GM18526 (cell line): ENCODE results near the gene MEIS2.

Experiments used
- POLR2A ChIP-seq: IDR thresholded peaks from 3 replicates; pipeline ENCODE4 v1.6.1; 2011; ENCODE audit not compliant: insufficient read length; ENCODE audit errors: extremely low read depth

Gene MEIS2

DNA sequence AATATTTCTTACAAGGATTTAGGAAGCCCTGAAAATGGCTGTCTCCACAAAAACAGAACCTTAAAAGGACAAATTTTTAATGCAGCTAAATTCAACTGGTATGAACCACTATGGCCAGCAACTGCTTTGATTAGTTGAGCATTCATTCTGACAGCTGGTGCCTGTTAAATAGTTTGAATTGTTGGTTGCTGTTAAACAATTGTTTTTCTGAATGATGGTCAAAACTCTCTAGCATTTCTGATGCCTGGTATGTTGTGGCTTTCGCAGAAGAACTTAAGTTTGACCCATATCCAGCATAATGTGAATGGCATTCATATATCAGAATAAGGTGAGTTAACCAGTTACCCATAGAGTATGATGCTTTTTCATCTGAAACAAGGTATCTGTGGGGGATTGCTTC is 138.4 kb downstream of the MEIS2 start:
- TF ChIP-seq POLR2A, result no peak

DNA sequence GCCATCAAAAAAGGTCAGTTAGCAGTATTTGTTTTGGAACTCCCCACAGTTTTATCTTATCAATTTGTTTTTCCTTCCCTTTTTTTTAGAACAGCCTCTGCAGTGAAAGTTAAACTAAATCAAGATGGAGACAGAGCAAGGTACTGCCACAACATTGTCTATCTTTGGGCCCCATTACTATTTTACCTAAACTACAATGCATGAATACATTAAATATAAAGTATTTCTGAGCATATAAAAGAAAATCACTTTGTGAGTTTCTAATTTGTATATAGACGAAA is 139.5 kb downstream of the MEIS2 start:
- no peak for TF ChIP-seq POLR2A

DNA sequence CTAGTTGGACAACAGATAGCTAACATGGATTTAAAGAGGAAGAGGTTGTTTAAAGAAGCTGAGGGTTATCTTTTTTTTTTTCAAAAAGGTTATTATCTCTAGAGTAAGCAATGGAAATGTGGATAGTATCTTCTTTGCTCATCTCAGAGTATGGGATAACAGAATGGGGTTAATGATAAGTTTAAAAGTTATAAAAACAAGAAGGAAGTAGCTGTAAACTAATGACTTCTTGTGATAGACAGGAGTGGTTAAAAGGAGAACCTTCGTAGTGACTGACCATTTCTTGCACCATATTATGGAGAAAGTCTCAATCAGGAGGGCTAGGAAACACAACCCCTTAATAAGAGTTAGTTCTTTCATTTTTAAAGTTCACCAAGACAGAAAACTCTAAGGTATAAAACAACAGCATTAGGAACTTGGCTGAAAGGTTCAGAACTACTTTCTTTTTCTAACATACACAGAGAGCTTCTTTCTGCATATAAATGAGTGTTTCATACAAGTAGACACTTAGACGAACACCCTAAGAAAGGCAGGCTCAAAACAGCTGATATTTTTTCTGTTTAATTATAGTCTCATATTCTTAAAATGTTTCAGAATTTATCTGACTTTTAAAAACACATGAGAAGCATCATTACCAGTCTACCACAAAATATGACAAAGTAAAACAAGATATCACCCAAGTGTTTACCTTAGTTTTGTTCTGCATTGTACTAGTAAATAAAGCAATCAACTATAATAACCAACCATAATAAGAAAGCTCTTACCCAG is 140.0 kb downstream of the MEIS2 start:
- TF ChIP-seq POLR2A, result no peak

DNA sequence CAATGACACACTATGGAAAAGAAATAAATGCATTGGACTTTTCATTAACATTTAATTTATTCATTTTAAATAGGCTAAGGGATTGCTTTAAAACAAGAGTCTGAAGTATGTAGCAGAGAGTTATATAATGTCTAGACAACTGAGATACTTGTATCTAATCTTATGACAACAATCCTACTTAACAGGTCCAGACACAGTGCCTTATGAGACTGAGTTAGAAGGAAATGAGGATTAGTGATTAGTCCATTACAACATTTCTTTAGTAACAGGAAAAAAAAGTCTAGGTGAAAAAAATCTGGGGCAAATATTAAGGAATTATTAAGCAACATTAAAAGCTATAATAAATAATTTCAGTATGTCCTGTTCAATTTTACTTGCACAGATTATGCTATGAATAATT is 140.6 kb downstream of the MEIS2 start:
- no peak for TF ChIP-seq POLR2A

DNA sequence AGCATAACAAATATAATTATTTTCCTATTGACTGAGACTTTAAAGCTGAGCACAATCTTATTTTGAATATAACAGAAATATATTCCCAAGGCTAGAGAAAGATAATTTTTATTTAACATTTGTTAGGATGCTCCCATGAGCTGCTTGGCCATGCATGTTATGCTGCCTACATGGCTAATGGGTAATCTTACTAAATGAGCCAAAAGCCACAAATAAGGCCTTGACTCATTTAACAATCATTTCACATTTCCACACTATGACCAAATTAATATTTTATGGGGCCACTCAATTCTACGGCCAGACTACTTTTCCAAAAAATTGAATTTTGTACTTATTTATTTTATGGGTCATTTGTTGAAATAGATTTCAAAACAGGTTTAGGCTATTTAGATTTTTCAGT is 141.7 kb downstream of the MEIS2 start:
- no peak for TF ChIP-seq POLR2A

DNA sequence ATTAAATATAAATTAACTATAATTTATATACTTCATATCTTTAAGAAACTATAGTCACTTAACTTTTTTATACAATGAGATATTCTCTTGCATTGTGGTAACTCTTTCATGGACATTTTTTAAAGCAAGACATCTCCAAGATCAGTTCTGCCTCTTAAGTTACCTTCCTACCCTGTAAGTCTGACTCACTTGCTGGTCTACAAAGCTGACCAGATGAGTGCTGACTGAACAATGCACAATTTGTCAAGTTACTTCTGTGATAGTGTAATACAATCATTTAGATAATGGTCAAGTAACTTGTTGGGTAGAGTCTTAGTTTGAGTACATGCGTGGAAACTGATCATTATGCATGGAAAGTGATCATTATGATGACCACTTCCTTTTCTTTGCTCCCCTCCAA is 145.9 kb downstream of the MEIS2 start:
- no peak for TF ChIP-seq POLR2A

DNA sequence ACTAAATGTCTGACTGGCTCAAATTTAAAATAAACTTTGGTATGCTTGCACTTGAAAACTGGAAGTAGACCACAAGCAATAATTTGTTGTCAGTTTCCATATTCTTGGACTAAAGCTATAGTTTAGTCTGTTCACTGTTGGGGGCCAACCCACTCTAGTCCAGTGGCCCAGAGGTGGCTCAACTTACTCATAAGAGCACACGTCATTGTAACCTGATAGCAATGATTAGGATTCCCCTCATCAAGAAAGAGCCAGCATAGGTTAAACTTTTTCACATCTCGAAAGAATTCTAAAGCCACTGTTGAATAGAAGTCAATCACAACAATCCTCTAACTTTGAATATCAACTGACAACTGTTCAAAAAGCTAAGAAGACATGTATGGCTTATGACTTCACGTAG is 147.0 kb downstream of the MEIS2 start:
- no peak for TF ChIP-seq POLR2A

DNA sequence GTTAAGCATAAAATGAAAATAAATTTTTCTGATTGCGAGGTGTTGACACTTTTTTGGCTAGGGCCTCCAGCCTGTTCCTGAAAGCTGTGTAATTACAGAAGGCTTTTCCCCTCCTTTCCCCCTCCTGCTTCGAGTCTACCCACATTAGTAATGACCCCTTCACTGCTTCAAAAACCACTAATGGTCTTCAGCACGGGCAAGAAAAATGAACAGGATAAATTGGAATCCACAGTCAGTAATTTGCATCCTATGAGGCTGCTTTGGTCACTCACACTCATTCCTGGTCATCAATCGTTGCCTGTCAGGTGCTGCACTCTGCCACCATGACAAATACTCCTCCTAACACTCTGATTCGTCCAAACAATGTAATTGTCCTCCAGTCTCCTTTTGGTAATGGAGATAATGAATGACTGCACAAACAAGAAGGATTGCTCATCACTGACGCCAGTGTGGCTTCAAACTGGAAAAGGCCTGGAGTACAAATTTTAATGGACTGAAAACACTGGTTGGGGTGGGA is 148.6 kb downstream of the MEIS2 start:
- no peak for TF ChIP-seq POLR2A

DNA sequence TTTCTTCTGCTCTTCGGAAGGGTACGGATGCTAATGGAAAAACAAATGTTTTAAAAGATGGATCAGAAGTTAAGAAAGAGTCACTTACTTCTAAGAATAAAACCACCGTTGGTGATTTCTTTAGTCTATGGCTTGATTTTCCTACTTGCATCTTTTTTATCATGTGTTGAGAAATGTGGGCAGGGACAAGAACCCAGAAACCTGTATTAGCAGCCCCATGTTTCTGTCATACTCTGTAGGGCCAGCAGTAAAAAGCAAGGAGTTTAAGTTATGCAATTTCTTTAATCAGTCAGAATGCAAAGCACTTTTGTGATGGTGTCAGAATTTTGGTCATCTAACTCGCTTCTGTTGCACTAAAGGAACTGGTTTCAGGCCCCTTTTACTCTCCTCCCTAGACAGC is 150.0 kb downstream of the MEIS2 start:
- no peak for TF ChIP-seq POLR2A

DNA sequence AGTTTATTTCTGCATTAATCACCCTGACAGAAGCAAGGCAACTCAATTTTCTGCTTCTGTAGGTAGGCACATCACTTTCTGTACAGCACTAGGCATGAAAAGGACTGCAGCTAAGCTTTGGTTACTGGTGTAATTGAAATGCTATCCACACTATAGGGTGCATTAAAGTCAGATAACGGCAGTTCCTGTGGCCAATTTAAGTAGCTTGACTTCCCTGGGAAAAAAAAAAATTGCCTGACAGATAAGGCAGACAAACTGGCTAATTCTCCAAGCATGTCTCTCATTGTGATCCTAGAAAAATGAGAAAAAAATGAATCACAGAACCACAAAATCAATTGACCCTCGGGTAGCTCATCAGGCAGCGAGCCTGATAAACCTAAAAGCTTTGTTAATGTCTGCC is 151.4 kb downstream of the MEIS2 start:
- no peak for TF ChIP-seq POLR2A

DNA sequence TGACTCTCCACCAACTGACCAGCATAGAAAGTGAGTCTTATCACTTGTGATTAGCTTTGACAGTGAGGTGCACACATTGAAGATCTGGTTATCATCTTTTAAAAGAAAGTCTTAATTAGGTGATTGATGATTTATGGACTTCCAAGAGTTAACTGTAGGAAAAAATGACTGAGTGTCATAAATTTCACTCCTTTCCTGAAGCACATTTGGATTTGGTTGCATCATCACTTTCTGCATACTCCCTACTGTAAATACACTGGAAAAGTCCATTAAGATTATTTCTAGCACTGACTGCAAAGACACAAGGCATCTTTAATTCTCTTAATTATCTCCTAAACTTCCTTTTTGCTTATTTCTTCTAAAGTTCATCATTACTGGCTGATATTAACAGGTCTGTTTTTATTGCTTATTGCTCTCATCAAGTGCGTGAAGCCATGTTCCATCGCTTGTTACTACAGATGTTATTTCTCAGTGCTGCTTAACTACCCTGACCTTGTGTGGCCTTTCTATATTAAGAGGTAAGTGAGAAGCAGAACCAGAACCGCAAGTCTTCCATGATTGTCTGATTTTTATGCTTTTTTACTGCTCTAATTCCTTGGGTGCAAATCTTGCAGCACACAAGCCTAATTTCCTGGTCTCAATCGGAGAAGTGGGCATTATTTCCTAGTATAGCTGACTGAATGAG is 153.2 kb downstream of the MEIS2 start:
- TF ChIP-seq POLR2A, result no peak

DNA sequence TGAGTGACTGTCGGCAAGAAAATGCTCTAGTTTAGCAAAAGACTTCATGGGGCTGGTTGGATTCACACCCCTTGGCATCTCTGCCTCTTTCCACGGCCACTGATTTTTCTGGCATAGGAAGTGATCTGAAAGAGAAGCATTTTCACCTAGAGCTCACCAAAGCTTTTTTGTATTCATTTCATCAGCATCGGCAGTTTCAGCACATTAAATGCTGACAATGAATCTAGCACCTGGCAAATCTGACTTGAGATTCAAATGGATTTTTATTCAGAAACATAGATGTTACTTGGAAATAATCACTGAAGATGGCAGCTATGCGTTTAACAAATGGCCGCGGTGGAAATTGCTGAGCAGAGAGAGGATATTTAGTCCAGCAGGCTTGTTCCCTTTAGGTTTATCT is 155.9 kb downstream of the MEIS2 start:
- no peak for TF ChIP-seq POLR2A

DNA sequence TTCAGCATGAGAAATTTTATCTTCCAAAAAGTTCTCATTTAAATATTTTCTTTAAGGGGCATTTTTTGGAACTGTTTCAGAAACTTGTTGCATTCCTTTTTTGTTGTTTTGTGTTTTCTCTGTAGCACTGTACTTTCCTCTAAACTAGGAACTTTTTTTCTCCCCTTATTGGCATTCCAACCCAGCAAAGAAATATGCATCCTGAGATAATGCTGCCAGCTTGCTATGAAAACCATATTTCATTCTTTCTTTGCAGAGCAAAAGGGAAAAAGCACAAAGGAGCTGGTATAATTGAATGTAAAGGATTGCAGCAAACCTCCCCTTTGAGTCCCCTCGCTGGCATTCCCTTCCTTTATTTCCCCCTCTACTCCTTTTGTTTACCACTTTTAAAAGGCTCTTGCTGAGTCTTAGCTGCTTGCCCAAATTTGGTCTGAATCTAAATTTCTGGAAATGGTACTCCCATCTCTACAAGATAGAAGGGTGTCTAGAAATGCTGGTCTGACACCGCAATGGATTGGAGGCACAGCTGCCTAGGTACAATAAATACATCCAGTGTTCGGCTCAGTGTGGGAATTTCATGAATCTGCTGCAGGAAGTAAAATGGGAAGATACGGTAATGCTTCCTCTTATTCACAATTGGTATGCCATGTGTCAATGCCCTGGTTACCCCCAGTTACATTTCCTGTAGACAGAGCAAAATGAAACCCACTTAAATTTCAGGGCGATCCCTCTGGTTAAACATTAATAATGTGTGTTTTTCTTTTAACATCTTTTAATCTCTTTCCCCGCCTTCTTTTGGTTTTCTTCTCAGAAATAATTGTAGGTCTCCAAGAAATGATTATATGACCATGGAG is 156.6 kb downstream of the MEIS2 start:
- TF ChIP-seq POLR2A, result no peak

DNA sequence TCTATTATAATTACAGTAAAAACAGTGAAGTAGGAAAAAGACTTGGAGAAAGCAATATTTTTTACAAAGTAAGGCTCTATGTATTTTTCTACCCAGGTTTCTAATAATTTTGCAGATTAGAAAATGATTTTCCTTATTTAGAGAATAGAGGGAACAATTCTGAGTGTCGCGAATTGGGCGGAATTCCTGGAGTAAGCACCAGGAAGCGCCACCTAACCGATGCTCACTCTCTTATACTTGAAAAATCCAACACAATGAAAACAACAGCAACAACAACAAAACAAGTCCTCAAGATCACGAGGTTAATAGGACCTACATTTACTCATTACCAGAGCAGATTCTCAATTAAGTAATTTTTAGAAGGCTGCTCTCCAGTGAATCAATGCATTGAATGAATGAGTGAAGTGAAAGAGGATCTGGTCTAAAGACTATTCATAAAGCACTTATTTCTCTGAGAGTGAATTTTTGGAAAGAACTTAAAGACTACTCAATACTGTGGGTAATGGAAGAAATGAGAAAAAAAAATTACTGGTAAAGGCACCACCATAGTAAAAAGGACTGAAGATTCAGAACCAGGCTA is 158.0 kb downstream of the MEIS2 start:
- TF ChIP-seq POLR2A, result no peak

DNA sequence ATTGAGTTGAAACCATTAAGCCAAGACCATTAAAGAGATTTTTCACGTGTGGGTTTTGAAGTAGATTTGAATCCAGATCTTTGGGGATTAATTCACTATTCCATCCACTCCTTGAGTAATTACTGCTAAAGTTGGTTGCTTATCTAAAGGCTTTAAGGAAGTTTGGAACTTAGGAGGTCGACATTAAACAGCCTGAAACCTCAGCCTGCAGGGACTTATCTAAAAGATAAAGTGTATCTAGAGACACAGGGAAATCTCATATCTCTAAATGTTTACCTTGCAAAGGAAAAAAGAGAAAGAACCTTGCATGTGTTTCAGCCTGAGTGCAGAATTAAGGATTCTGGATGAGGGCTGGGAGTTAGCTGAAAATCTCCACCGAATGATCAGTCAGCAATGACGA is 158.6 kb downstream of the MEIS2 start:
- TF ChIP-seq POLR2A, result no peak
